Calu3 (cell line): ENCODE measurements around the gene XRCC3. TPM values are rescaled to one million over a fixed set of nuclear protein-coding genes. Genes with fewer than 3 reads are reported as not detected.
A peak's percentile ranks its signal among the peaks of the same experiment; 100 is the strongest.

Experiments used
- BruUV-seq: library from RNA; stranded (reverse); fragments of 400-500 nt; replicated peaks from 2 replicates; lab custom pipeline; 2021; lab: Mats Ljungman, UMichigan
- CTCF ChIA-PET: fragments of 300-600 bp; sonication (Branson Sonifier 250); formaldehyde crosslinking; loops from one replicate; lab custom pipeline; 2022; ENCODE audit warnings: antibody characterized with exemption; lab: Charles Lee
- DNase-seq: peaks from one replicate; pipeline ENCODE4 v3.0.0; 2022
- H3K27ac Mint-ChIP-seq: one replicate; pipeline ENCODE4 v1.8.0; 2022; ENCODE audit warnings: mixed read lengths; ENCODE audit not compliant: unreplicated experiment
- H3K27me3 Mint-ChIP-seq: one replicate; pipeline ENCODE4 v1.8.0; 2022; ENCODE audit warnings: mixed read lengths; ENCODE audit not compliant: unreplicated experiment
- H3K36me3 Mint-ChIP-seq: one replicate; pipeline ENCODE4 v1.8.0; 2022; ENCODE audit warnings: mild to moderate bottlenecking, moderate library complexity, mixed read lengths; ENCODE audit not compliant: insufficient read depth, unreplicated experiment
- H3K4me1 Mint-ChIP-seq: one replicate; pipeline ENCODE4 v1.8.0; 2022; ENCODE audit warnings: mild to moderate bottlenecking, low read depth, mixed read lengths; ENCODE audit not compliant: unreplicated experiment
- H3K4me3 Mint-ChIP-seq: one replicate; pipeline ENCODE4 v1.8.0; 2022; ENCODE audit warnings: mild to moderate bottlenecking, low read depth, moderate library complexity, mixed read lengths; ENCODE audit not compliant: unreplicated experiment
- H3K9me3 Mint-ChIP-seq: one replicate; pipeline ENCODE4 v1.8.0; 2022; ENCODE audit warnings: low read depth, mixed read lengths; ENCODE audit not compliant: unreplicated experiment
- CTCF ChIP-seq: fragments of 200-600 bp; IDR thresholded peaks from one replicate; pipeline ENCODE4 v1.8.0; 2022; ENCODE audit warnings: antibody characterized with exemption; ENCODE audit not compliant: unreplicated experiment
- intact Hi-C: fragments of 100-400 bp; cut with micrococcal nuclease; formaldehyde crosslinking; loops from one replicate; pipeline ENCODE4 v1.10.0; 2022; ENCODE audit not compliant: unreplicated experiment
- total RNA-seq: library from RNA; stranded (reverse); gene quantifications from 2 replicates; pipeline ENCODE4 v1.2.3, GENCODE V29; 2022

XRCC3 gene
- total RNA-seq, 1 experiment from 2014 or later: 48.6 TPM

GRCh38 chr14:103732868-103733620 is 17.8 kb upstream of the XRCC3 start:
- Mint-ChIP-seq H3K4me1 (no peaks in the 10 kb centered on the region), H3K4me3 (no peak overlapping the region), H3K36me3 (peaks cover 47% of the 10 kb centered on the region), H3K27ac (no peak overlapping the region), H3K27me3 (no peaks in the 10 kb centered on the region), H3K9me3 (no peaks in the 10 kb centered on the region)
- no peak for TF ChIP-seq CTCF
- CTCF ChIA-PET: no interaction called here
- intact Hi-C loops: no loop called here
- no peak for DNase-seq
- TSS peak; percentile 61 for BruUV-seq

- CTCF ChIA-PET: interaction anchor here (0.6 kb wide), 1 partner anchor 83 kb away, joined by 5 read pairs; no protein-coding TSS in a partner anchor
- Mint-ChIP-seq H3K4me3 (no peak overlapping the region), H3K36me3 (peaks cover 47% of the 10 kb centered on the region), H3K9me3 (no peaks in the 10 kb centered on the region), H3K4me1 (no peaks in the 10 kb centered on the region), H3K27ac (no peak overlapping the region), H3K27me3 (no peaks in the 10 kb centered on the region)
- BruUV-seq: no TSS peak
- TF ChIP-seq CTCF: no peak
- intact Hi-C loops: no loop called here
- DNase-seq: no peak
These were observed 16.9 kb upstream of the XRCC3 start for GRCh38 chr14:103731916-103732867.

GRCh38 chr14:103731481-103731880 is 16.2 kb upstream of the XRCC3 start:
- DNase-seq: no peak
- CTCF ChIA-PET: no interaction called here
- no TSS peak for BruUV-seq
- intact Hi-C loops: no loop called here
- no peak overlapping the region for H3K4me3 Mint-ChIP-seq
- H3K27ac Mint-ChIP-seq: no peak overlapping the region
- no peaks in the 10 kb centered on the region for H3K9me3 Mint-ChIP-seq
- TF ChIP-seq CTCF: no peak
- no peaks in the 10 kb centered on the region for H3K27me3 Mint-ChIP-seq
- H3K36me3 Mint-ChIP-seq: peaks cover 47% of the 10 kb centered on the region
- H3K4me1 Mint-ChIP-seq: no peaks in the 10 kb centered on the region

- intact Hi-C loops: no loop called here
- BruUV-seq: no TSS peak
- DNase-seq: no peak
- Mint-ChIP-seq H3K4me1 (no peaks in the 10 kb centered on the region), H3K36me3 (peaks cover 46% of the 10 kb centered on the region), H3K27ac (no peak overlapping the region), H3K27me3 (no peaks in the 10 kb centered on the region), H3K4me3 (no peak overlapping the region), H3K9me3 (no peaks in the 10 kb centered on the region)
- TF ChIP-seq CTCF: peak; percentile 35
- CTCF ChIA-PET: no interaction called here
These were observed 15.3 kb upstream of the XRCC3 start for GRCh38 chr14:103730490-103731035.
